ENCODE measurements around the gene XRCC4.
"Not testable (repeated sequence)": the region's sequence is repeated elsewhere in the genome, so short reads cannot be mapped to it uniquely, and the experiment has no call there.

GRCh38 chr5:83152996-83153395 lies 75.6 kb downstream of the XRCC4 start:
- TF ChIP-seq FOXM1 (IDR thresholded peaks at IDR 0.05; ENCODE audit: borderline replicate concordance); HDGF (IDR thresholded peaks at IDR 0.05; ENCODE audit: borderline replicate concordance); BHLHE40 (IDR thresholded peaks at IDR 0.05; ENCODE audit: borderline replicate concordance); ELF4 (IDR thresholded peaks at IDR 0.05); PKNOX1 (IDR thresholded peaks at IDR 0.05); SUZ12 (IDR thresholded peaks at IDR 0.05); ZNF384 (IDR thresholded peaks at IDR 0.05): not testable (repeated sequence)
